DMS 273 (cell line): ENCODE data around the gene FIGNL2.

Source experiments
- DNase-seq: peaks from one replicate; lab custom pipeline; 2025; ENCODE audit not compliant: unreplicated experiment; lab: John Stamatoyannopoulos, UW

The FIGNL2 gene

GRCh38 chr12:51777973-51778372 is 70.5 kb downstream of the FIGNL2 start:
- DNase-seq: no peak

GRCh38 chr12:51777457-51777856 is 71.1 kb downstream of the FIGNL2 start:
- no peak for DNase-seq

GRCh38 chr12:51774933-51775332 is 73.6 kb downstream of the FIGNL2 start:
- no peak for DNase-seq

- peak; percentile 4 for DNase-seq
Measured at GRCh38 chr12:51773145-51773869, 75.2 kb downstream of the FIGNL2 start.

GRCh38 chr12:51771008-51771407 is 77.5 kb downstream of the FIGNL2 start:
- DNase-seq: no peak
